GM21786 (cell line): ENCODE results near the gene CCND1.

ENCODE experiments used
- ATAC-seq: cut with Tn5 transposase; IDR thresholded peaks from one replicate; pipeline ENCODE4 v1.9.1; 2021; ENCODE audit not compliant: unreplicated experiment

CCND1 gene

DNA sequence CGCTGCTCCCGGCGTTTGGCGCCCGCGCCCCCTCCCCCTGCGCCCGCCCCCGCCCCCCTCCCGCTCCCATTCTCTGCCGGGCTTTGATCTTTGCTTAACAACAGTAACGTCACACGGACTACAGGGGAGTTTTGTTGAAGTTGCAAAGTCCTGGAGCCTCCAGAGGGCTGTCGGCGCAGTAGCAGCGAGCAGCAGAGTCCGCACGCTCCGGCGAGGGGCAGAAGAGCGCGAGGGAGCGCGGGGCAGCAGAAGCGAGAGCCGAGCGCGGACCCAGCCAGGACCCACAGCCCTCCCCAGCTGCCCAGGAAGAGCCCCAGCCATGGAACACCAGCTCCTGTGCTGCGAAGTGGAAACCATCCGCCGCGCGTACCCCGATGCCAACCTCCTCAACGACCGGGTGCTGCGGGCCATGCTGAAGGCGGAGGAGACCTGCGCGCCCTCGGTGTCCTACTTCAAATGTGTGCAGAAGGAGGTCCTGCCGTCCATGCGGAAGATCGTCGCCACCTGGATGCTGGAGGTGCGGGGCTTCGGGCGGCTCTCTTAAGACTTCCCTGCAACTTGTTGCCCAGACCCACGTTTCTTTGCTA is at the start of gene CCND1:
Gene CCND1, plus strand, starts transcription at position 162 of the 587 bp plus-strand sequence. Its CDS starts 158 bp downstream, at position 320.
- no peak for ATAC-seq

DNA sequence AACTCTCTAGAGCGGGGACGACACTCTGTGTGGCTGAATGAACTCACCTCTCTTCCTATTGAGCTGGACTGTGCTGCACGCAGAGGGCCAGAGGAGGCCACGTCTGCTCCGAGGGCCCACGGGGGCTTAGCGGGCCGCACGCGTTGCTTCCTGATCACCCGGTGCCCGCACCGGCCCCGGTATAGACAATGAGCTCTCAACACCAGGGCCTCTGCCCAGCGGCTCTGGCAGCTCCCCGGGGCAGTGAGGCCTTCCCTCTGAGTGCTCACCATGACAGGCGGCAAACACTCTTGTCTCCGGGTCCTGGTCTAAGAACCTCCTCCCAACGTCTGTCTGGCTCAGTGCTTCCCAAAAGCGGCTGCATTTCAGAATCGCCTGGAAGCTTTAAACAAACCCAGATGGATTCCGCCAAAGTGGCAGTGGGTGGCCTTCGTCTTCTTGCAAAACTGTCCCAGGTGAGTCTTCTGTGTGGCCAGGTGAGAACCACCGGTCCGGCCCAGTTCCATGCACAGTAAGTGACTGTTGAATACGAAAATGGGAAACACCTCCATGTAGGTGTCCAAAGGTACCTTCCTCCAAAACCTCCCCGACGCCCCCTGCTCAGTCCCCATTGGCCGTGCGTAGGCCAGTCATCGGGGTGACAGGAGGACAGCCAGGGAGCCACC is 47.8 kb upstream of the CCND1 start:
- no peak for ATAC-seq

DNA sequence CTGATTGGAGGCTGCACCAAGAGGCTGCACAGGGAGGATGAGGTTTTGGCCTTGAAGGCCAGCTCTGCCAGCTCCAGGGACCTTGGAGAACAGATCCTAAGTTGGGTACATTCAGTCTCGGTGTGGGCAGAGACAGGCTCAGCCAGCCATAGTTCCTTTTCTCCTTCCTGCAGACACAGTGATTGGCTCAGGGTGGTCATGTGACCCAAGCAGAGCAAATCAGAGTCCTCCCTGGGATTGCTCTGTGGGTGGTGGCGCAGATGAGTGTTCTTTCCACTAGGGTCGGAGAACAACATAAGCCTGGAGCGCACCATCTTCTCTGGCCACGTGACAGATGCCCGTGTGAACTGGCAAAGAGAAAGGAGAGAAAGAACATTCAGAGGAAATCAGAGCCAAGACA is 47.1 kb upstream of the CCND1 start:
- ATAC-seq = no peak

DNA sequence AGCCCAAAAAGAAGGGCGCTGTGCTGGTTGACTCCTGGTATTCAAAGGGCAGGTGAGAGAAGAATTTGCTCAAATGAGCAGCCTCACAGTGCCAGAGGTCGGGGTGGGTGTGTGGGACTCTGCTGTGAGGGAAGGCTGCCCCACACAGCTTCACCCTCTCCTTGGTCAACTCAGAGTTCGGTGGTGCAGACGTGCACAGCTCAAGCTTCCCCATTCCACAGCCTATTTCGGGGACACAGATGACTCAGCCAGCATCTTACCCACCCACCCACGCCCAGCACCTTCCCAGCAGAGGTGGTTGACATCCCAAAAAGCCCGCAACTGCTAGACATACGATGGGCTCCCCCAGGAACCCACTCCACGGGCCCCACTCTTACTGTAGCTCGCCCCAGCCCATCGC is 46.5 kb upstream of the CCND1 start:
- no peak for ATAC-seq

DNA sequence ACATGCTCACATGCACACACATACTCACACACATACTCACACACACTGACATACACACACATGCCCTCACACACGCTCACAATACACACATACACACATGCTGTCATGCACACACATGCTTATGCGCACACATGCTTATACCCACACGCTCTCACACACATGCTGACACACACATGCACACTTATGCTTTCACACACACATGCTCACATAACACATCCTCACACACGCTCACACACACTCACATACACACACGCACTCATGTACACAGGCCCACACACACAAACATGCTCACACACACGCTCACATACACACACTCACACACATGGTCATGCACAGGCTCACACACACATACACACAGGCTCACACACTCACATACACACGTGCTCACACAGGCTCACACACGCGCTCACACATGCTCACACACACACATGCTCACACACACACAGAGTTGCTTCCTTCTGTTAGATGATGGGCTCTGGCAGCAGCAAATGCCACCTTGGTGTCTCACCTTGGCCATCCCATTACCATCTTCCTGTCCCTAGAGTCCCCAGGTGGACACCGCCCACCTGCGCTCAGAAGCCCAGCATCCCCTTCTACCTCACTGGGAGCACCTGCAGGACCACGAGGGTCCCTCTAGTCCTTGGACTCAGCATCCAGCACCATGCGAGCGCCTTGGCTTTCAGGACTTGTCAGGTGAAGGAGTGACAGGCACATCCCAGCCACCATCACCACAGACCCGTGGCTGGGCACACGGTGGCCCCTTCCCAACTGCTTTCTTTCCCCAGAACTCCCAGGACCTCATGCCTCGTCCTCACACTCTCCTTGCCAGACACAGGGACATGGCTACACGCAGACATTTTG is 44.9 kb upstream of the CCND1 start:
- ATAC-seq = no peak

DNA sequence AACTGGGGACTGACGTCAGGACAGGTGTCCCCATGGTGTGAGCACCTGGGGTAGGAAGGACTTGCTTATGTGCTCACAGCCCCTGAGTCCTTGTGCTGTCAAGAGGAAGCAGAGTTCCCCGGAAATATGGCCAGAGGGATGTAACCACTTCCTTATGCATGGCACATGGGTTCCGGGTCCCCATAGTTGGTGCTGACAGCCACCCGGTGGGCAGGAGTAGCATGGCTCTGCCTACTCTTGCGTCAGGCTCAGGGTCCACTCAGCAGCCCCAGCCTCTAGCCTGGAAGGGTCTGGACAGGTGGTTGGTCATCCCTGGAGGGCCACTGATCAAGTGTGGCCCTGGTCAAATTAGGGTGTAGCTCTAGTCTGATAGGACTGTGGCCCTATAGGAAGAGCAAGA is 42.8 kb upstream of the CCND1 start:
- ATAC-seq = no peak

DNA sequence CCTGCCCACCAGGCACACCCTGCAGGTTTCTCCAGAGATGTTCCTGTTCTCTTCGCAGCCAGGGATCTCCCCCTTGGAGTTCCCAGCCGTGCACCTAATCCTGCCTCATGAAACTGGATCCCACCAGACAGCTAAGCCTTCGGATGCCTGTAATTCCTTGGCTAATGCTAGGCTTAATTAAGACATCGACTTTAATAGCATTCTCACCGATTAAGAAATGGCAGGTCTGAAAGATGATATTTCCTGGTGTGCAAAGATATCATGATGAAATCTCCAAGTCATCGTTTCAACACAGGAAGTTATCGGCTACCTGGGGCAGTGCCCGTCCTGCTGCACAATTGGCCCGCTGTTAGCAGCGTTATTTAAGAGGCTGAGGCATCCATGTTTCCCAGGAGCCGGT is 41.5 kb upstream of the CCND1 start:
- no peak for ATAC-seq

DNA sequence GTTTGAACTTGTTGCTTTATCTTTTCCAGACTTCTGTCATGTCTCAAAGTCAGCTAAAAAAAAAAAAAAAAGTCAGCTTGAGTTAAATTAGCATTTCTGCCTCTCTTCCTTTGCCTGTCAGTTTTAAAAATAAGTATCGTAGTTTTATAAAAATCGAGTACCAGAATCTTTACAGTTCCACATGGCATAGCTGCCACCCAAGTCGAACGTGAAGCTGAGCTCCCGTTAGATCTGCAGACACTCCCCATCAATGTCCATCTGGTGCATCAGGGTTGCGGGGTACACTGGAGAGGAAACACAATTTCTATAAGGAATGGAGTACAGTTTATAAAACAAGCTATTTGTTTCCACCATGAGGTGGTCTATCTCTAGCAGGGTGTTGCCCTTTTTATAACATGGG is 41.0 kb upstream of the CCND1 start:
- no peak for ATAC-seq

DNA sequence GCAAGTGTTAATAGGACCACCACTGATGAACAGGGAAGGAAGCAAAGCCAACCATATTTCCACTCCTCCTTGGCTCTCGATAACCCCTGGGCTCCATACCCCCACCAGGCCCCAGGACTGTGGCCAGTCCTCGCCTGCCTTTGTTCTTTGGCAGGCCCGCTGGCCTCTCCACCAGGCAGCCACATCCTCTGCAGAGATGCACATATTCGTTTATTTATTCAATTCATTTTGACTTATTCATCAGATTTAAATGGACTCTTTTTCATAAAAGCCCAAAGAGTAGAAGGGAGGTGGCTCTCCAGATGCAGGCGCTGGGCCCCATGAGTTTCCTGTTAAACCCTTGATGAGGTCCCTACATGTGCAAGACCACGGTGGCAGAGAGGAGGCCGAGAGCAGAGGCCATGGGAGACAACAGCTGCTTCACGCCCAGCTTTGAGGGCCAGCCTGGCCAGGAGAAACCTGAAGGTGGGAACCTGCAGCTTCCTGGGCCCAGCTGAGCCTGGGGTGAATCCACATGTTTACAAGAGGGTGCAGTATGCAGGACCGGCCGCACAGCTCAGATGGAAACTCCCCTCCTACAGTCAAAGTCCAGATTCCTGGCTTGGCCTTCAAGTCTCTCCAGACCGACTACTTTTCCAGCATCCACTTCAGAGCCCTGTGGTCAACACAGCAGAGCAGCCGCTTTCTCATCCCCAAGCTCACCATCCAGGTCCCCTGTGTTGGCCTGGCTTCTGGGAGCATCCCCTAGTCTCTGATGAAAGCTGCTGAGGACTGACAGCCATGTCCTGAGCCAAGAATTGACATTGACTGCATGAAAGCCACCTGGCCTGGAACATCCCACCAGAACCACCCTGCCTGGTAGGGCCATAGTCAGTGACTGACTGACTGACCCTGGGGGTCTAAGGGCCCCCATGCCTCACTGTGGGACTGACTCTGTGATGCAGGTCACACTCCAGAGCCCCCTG is 39.7 kb upstream of the CCND1 start:
- ATAC-seq = no peak

DNA sequence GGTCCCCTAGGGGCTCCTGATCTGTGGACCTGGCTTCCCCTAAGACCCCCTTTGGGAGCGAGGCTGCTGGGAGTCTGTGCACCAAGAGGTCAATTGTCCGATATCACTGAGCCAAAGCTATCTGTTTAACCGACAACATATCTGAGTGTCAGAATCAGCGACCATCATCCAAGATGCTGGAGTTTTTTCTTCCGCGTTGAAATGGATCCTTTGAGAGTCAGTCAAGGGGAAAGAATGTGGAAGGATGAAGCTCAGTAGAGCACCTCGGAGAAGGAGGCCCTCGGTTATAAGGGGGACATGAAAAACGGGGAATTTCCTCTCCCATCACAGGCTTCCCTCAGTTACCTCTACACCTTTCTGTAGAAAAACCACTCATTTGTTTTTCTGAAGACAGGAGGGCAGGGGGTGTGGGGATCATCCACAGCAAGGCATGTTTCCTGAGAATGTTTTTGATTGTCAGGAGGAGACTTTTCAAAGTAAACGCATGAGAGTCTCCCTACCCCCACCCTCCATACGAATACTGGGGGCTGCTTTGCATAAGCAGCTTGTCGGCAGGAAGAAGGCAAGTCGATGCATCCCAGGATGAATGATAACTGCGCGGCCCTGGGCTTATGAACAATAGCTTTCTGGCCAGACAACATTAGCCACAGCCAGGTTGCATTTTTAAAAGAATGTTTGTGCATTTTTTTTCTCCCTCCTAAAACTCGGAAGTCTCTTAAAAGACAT is 37.7 kb upstream of the CCND1 start:
- no peak for ATAC-seq

DNA sequence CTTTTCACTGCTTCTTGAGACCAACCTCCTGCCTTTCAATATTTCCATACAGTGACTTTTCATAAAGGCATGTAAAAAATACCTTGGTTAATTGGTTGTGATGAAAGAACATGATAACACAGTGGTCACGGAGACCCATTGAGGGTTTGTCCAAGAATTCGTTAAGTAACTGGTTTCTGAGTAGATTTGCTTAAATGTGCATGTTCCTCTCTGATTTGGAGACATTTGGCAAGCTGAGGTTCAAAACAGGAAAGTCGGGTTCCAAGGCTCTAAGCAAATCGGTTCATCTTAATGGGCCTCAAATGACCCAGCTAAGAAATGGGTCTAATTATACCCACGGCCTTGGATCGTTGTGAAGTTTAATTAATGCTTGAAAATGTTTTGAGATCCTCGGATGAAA is 36.9 kb upstream of the CCND1 start:
- ATAC-seq = no peak

DNA sequence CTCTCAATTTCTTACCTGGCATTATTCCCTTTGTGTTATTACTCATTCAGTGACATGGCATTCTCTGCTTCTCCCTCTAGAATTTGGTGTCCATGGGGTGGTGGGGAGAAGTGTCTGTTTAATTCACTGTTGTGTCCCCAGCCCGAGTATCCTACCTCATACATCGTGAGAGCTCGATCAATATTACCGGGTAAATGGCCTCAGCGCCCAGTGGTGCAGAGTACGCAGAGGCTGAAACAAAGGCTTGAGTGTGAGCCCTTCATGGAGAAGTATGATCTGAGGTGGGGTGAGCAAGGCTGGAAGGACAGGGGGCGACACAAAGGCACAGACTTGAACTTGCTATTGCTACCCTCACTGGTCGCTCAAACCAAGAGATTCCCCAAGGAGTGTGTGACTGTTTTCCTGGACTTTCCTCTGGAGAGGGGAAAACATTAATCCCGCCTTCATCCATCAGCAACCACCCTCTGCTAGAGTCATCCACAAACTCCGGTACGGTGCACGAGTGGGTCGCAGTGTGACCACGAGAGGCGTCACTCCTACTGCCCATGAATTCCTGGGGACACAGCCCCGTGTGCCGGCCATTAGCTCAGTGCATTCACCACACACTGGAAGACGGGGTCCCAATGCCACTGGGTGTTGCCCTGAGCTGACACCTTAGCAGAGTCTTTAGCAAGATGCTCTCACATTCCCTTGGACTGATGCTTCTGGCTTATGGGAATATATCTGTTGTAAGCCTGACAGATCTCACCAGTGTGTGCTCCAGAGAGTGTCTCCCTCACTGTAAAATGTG is 35.0 kb upstream of the CCND1 start:
- ATAC-seq = no peak

DNA sequence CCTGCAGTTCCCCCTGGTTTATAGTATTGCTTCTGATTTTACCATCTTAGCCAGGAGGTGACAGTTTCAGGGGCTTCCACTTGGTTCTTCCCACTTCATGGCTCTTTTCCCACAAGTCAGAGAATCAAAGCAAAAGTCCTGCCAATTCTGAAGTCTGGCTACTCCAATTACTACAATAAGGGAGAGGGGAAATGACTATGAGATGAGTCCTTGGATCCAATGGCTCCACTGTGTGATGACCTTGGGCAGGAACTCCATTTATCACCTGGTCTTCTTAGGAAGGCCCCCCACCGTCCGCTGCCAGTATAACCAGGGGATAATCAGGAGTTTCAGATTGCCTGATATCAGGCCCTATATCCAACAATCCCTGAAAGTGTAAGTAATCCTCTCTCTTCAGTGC is 31.6 kb upstream of the CCND1 start:
- no peak for ATAC-seq

DNA sequence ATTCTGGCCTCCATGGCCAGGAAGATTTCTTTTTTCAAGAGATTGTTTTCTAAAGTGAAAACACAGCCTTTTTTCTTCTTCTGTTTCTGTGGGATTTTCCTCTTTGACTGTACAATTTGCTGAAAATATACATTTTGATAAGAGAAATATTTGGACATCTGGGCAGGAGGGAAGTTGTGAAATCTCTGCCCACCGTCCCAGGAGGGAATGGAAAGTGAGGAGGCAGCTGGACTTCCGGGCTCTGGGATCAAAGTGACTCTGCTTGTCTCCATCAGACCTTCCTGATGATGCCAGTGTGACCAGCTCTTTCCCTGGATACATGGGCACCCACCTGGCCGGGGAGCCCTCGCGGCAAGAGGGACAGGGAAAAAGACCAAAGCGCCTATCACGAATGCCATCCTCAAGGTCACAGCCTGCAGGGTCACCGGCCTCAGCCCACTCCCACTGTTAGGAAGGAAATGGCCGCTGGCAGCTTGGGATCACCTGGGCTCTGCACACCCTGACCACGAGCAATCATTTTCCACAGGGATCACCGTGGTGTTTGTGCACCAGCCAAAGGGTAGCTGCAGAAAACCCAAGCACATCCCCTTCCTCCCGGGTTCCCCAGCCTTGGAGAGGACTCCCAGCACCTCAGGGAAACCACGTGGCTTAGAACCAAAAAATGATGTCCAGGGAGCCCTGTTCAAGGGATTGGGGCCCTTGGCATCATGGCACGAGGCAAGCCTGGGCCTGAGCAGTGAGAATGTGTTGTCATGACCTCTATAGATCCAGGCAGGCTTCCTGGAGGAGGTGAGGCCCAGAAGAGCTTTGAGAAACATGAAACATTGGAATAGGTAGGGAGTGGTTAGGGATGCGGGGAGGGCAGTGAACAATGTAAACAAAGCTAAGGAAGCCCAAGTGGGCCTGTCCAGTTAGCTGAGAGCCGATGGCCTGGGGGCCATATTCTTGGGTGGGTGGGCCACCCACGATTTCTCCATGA is 29.1 kb upstream of the CCND1 start:
- no peak for ATAC-seq

DNA sequence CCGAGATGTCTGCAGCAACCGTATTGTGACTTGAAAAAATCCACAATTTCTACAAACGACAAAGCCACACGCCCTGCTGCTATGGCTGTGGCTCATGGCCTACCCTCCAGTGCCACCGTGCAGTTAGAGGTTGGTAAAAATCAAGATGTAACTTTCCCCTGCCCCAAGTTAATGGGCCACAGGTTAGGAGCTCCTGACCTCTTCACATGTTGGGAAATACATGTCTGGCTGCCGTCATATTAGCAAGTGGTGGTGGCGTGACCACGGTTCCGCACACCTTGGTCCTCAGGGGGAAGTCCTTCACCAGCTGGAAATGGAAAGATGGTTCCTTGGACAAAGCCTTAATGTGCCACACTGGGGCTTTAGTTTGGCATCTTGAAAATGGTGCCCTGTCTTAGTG is 27.4 kb upstream of the CCND1 start:
- ATAC-seq = no peak

DNA sequence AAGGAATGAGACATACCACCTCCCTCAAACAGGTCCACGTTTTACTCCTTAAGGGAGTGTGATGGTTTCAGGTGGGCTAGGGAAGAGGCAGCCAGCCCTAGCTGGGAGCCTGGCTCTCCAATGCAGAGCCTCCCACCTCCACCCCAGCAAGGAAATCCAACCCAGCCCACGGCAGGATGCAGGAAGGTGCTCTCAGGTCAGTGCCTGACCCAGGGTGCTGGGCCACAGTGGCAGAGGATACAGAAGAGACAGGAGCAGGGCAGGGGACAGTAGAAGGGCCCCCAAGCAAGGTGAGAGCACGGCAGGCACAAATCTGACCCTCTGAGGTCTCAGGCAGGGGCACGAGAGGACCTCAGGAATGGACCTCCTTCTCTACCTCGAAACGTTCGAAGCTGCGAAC is 26.9 kb upstream of the CCND1 start:
- no peak for ATAC-seq

DNA sequence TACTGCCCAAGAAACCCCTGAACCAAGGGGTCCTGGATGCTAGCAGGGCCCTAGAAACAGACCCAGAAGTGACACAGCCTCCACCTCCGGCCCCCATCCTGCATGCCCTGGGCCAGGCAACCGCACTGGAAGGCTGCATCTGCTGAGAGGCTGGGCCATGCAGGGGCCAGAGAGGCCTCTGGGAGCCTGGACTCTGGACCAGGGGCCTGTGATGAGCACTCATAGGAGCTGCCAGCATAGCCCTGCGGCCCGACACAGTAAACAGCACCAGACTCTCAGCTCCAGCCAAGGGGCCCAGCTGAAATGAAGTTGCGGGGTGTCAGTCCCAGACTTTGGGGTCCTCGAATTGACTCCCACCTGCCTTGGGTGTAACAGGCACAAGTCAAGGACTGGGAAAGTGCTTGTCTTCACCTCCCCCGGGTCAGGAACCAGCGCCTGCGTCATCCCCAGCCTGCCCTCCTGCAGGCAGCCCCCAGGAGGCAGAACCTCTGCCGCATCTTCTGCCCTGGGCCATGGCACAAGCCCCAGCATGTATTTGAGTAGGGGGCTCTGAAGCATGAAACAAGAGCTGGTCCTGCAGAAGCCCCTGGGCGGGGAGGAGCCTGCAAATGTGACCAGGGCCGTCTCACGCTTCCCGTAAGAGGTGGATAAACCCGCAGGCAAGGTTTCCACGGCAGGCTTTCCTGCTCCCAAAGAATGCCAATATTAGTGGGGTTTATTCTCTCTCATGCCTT is 25.2 kb upstream of the CCND1 start:
- no peak for ATAC-seq

DNA sequence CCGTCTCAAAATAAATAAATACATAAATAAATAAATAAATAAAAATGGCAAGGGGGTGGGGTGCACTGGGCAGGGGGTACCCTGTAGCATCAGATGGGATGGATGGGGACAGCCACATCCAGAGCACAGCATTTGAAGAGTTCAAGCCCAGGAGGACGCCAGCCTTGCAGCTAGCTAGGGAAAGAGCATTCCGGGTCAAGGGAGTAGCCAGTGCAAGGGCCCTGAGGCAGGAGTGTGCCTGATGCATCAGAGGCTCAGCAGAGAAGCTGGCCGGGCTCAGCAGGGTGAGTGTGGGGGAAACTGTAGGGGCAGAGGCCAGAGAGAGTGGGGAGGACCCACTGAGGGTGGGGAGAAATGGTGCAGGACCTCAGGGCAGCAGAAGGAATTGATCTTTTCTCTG is 23.7 kb upstream of the CCND1 start:
- ATAC-seq = no peak
